Left ventricle myocardium inferior (tissue), 1 donor: ENCODE results near the gene RHCG. TPM values are rescaled to one million over a fixed set of nuclear protein-coding genes. Genes with fewer than 3 reads are reported as not detected.
"Not testable (repeated sequence)": the region's sequence is repeated elsewhere in the genome, so short reads cannot be mapped to it uniquely, and the experiment has no call there.

ENCODE experiments used
- DNase-seq: peaks from one replicate; pipeline ENCODE4 v3.0.0-alpha.2; 2020
- H3K27ac ChIP-seq: fragments of 200-600 bp; replicated peaks from 2 replicates; pipeline ENCODE4 v1.8.0; 2021
- H3K27me3 ChIP-seq: fragments of 200-600 bp; 2 replicates; pipeline ENCODE4 v1.8.0; 2021; ENCODE audit warnings: low read depth
- H3K36me3 ChIP-seq: fragments of 200-600 bp; 2 replicates; pipeline ENCODE4 v1.8.0; 2021
- H3K4me1 ChIP-seq: fragments of 200-600 bp; 2 replicates; pipeline ENCODE4 v1.8.0; 2021
- H3K4me3 ChIP-seq: fragments of 200-600 bp; 2 replicates; pipeline ENCODE4 v1.8.0; 2021; ENCODE audit warnings: mild to moderate bottlenecking, moderate library complexity
- H3K9me3 ChIP-seq: fragments of 200-600 bp; replicated peaks from 2 replicates; pipeline ENCODE4 v1.8.0; 2021
- CTCF ChIP-seq: fragments of 200-600 bp; IDR thresholded peaks from 2 replicates; pipeline ENCODE4 v1.8.0; 2021; ENCODE audit warnings: antibody characterized with exemption, mild to moderate bottlenecking, borderline replicate concordance
- intact Hi-C: fragments of 100-400 bp; cut with micrococcal nuclease; formaldehyde crosslinking; loops from one replicate; pipeline ENCODE4 v1.11.0; 2022
- total RNA-seq: library from RNA; stranded (reverse); fragmentation: NEBNext Ultra II Directional; extraction: Animal tissue kit (Norgen Biotek cat#: 25700); gene quantifications from one replicate; pipeline ENCODE4 v1.2.1, GENCODE V29; 2021
- donor health status: DM: no; HTN: yes; CAD: no; lungs with severe emphysema.

The RHCG gene
- total RNA-seq, 1 donor from 2014 or later: 0.22 TPM

DNA sequence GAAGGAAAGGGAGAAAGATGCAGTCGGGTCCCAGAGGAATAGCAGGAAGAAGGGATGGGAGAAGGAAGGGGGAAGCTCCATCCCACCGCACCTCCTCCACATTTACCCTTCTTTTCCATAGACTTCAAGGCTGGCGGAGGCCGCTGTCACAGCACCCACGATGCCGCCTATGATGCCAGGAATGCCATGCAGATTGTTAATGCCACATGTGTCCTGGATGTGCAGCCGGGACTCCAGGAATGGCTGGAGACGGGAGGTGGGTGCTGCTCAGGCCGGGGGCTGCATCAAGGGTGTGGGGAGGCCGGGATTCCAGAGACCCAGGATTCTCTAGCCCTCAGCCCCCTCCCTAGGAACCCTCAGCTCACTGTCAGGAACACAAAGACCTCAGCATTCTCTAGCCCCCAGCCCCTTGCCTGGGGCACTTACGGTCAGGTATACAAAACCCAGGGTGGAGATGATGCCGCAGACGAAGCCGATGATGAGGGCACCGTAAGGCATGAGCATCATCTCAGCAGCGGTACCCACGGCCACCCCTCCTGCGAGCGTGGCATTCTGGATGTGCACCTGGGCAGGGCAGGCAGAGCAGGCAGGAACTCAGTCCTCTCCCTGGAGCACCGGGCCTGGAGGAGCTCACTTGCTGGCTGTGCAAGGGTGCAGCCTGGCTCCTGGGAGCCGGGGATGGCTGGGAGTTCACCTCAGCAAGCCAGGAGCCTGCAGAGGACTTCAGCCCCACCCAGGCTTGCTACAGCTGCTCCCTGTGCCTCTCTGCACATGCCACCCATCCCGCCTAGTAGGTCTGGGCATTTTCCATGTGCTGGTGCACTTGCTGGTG, 18.8 kb downstream of the RHCG start:
- Histone ChIP-seq H3K4me1 (no peaks in the 10 kb centered on the region), H3K27me3 (peaks cover 92% of the 10 kb centered on the region), H3K9me3 (no peaks in the 10 kb centered on the region), H3K4me3 (no peak overlapping the region), H3K36me3 (no peaks in the 10 kb centered on the region), H3K27ac (no peak overlapping the region)
- TF ChIP-seq CTCF: no peak
- intact Hi-C loops: no loop called here
- no peak for DNase-seq

DNA sequence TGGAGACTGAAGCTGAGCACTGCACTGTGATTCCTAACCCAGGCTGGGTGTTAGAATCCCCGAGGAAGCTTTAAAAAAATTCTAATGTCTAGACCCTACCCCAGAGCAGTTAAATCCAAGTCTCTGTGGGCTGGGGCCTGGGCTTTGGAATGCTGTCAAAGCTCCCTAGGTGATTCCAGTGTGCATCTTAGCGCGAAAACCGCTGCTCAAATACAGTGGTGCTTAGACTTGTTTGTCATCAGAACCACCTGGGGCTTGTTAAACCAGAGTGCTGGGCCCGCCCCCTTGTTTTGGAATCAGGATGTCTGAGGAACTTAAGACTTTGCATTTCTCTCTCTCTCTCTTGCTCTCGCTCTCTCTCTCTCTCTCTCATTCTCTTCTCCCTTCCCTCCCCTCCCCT, 20.7 kb downstream of the RHCG start:
- Histone ChIP-seq H3K36me3 (no peaks in the 10 kb centered on the region), H3K27ac (no peak overlapping the region), H3K9me3 (no peaks in the 10 kb centered on the region), H3K4me3 (no peak overlapping the region), H3K4me1 (no peaks in the 10 kb centered on the region), H3K27me3 (peaks cover 92% of the 10 kb centered on the region)
- no peak for DNase-seq
- intact Hi-C loops: no loop called here
- TF ChIP-seq CTCF: no peak

DNA sequence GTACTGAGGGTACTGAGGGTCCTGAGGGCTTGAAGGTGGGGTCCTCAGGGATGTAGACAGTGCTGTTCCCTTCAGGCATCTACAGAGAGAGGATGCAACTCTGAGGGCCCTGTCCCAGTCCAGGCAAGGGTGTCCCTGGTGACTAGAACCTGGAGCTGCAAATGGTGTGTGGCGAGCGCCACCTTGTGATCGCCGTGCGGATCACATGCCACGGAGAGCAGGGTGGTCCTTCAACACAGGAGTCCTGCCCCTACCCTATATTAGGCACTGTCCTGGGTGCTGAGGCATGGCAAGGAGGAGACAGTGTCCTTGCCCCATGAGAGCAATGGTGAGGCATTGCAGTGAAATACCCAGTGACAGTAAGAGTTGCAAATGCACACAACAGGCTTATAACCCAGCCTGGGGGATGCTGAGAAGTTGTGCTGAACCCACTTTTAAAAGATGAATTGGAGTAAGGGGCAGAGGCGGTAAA, 23.6 kb downstream of the RHCG start:
- DNase-seq: peak; percentile 23
- no peaks in the 10 kb centered on the region for H3K4me1 ChIP-seq
- intact Hi-C loops: no loop called here
- H3K27me3 ChIP-seq: peaks cover 85% of the 10 kb centered on the region
- no peak overlapping the region for H3K4me3 ChIP-seq
- H3K9me3 ChIP-seq: no peaks in the 10 kb centered on the region
- H3K36me3 ChIP-seq: no peaks in the 10 kb centered on the region
- TF ChIP-seq CTCF: peak; percentile 64
- H3K27ac ChIP-seq: no peak overlapping the region

- H3K27me3 ChIP-seq: peaks cover 74% of the 10 kb centered on the region
- no peak for DNase-seq
- H3K27ac ChIP-seq: no peak overlapping the region
- intact Hi-C loops: no loop called here
- no peak for TF ChIP-seq CTCF
- H3K4me1 ChIP-seq: no peaks in the 10 kb centered on the region
- H3K9me3 ChIP-seq: no peaks in the 10 kb centered on the region
- H3K36me3 ChIP-seq: no peaks in the 10 kb centered on the region
- no peak overlapping the region for H3K4me3 ChIP-seq
These were observed 26.8 kb downstream of the RHCG start for GRCh38 chr15:89469426-89470096.

DNA sequence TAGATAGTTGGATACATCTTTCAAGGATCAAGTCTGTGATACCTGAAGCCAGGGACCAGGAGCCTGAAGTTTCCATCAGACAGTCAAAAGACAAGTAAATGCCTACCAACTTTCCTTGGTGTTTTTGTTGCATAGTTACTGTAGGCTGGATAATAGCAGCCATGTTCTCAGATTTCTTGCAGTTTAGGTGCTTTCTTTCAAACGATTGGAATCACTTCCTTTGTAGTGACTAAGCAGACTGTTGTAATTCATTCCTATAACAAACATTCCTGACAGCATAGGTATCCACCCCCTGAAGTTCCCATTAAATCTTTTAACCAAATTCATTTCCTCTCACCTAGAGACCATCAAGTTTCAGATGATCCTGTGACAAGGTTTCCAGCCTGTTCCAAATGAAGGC, 27.6 kb downstream of the RHCG start:
- H3K4me1 ChIP-seq, H3K36me3 ChIP-seq, H3K27ac ChIP-seq, H3K9me3 ChIP-seq, H3K4me3 ChIP-seq, DNase-seq, intact Hi-C loops: not testable (repeated sequence)
- peaks cover 76% of the 10 kb centered on the region for H3K27me3 ChIP-seq

GRCh38 chr15:89463113-89463512, 33.3 kb downstream of the RHCG start:
- no peaks in the 10 kb centered on the region for H3K4me1 ChIP-seq
- peaks cover 74% of the 10 kb centered on the region for H3K27me3 ChIP-seq
- TF ChIP-seq CTCF: no peak
- H3K4me3 ChIP-seq: no peak overlapping the region
- no peak overlapping the region for H3K27ac ChIP-seq
- H3K36me3 ChIP-seq: no peaks in the 10 kb centered on the region
- no peaks in the 10 kb centered on the region for H3K9me3 ChIP-seq
- DNase-seq: no peak
- intact Hi-C loops: no loop called here
